Keratinocyte (primary cell): ENCODE measurements around the gene CHN2. TPM values are rescaled to one million over a fixed set of nuclear protein-coding genes. Genes with fewer than 3 reads are reported as not detected.

Source experiments
- DNase-seq: peaks from one replicate; pipeline ENCODE4 v3.0.0-alpha.2; 2011; ENCODE audit warnings: low read depth, missing footprints, low spot score
- FAIRE-seq: peaks from 2 replicates; lab custom pipeline; 2011; peaks lifted over from hg19 to GRCh38; lab: Jason Lieb, UNC
- H2AFZ ChIP-seq: 2 replicates; pipeline ENCODE4 v1.6.0; 2012; ENCODE audit warnings: low read length, control low read depth, inconsistent platforms; ENCODE audit not compliant: control insufficient read depth
- H3K27ac ChIP-seq: 2 replicates; pipeline ENCODE4 v1.5.1; 2011; ENCODE audit warnings: low read length; ENCODE audit not compliant: control insufficient read depth, insufficient read depth
- H3K27me3 ChIP-seq: 3 replicates; pipeline ENCODE4 v1.6.0; 2011; ENCODE audit warnings: low read length; ENCODE audit not compliant: control insufficient read depth, insufficient read depth; ENCODE audit errors: extremely low read depth
- H3K36me3 ChIP-seq, 2 experiments: 2 replicates in 1 of 2; 3 replicates in 1 of 2; pipeline ENCODE4 v1.5.1; 2011; ENCODE audit warnings: low read length in 2 of 2, mild to moderate bottlenecking in 1 of 2; ENCODE audit not compliant: control insufficient read depth in 2 of 2, insufficient read depth in 2 of 2; ENCODE audit errors: extremely low read depth in 1 of 2
- H3K4me1 ChIP-seq: 3 replicates; pipeline ENCODE4 v1.5.1; 2011; ENCODE audit warnings: low read length; ENCODE audit not compliant: control insufficient read depth, insufficient read depth; ENCODE audit errors: extremely low read depth
- H3K4me2 ChIP-seq: 3 replicates; pipeline ENCODE4 v1.6.0; 2011; ENCODE audit warnings: low read depth, low read length; ENCODE audit not compliant: control insufficient read depth, insufficient read depth; ENCODE audit errors: extremely low read depth
- H3K4me3 ChIP-seq, 3 experiments: fragments of 200-600 bp in 1 of 3; sonication (generic) in 1 of 3; 2 replicates in 2 of 3; 3 replicates in 1 of 3; pipeline ENCODE4 v1.5.1; 2011 to 2016; ENCODE audit warnings: low read length in 3 of 3, mild to moderate bottlenecking in 3 of 3, control low read depth in 2 of 3, inconsistent platforms in 1 of 3, low read depth in 1 of 3, mixed read lengths in 1 of 3, mixed run types in 1 of 3, moderate library complexity in 1 of 3; ENCODE audit not compliant: control insufficient read depth in 2 of 3, insufficient read depth in 2 of 3; ENCODE audit errors: extremely low read depth in 1 of 3
- H3K79me2 ChIP-seq: 2 replicates; pipeline ENCODE4 v1.6.0; 2012; ENCODE audit warnings: low read length; ENCODE audit not compliant: control insufficient read depth, insufficient read depth
- H3K9ac ChIP-seq: 3 replicates; pipeline ENCODE4 v1.6.0; 2011; ENCODE audit warnings: low read length; ENCODE audit not compliant: control insufficient read depth, insufficient read depth; ENCODE audit errors: extremely low read depth
- H3K9me1 ChIP-seq: 3 replicates; pipeline ENCODE4 v1.6.0; 2011; ENCODE audit warnings: low read length; ENCODE audit not compliant: control insufficient read depth, insufficient read depth; ENCODE audit errors: extremely low read depth
- H3K9me3 ChIP-seq: 2 replicates; pipeline ENCODE4 v1.5.1; 2012; ENCODE audit warnings: low read depth, low read length; ENCODE audit not compliant: control insufficient read depth
- H4K20me1 ChIP-seq: 3 replicates; pipeline ENCODE4 v1.6.0; 2011; ENCODE audit warnings: low read length; ENCODE audit not compliant: control insufficient read depth, insufficient read depth; ENCODE audit errors: extremely low read depth
- CTCF ChIP-seq, 3 experiments: IDR thresholded peaks in 1 of 3; conservative IDR thresholded peaks in 1 of 3; optimal IDR thresholded peaks in 1 of 3; 2 replicates in 2 of 3; 3 replicates in 1 of 3; pipeline versions ENCODE3 to v1.5.1; 2011; ENCODE audit warnings: low read length in 3 of 3, mild to moderate bottlenecking in 3 of 3, moderate library complexity in 2 of 3, control low read depth in 1 of 3, inconsistent platforms in 1 of 3; ENCODE audit not compliant: insufficient read depth in 2 of 3; ENCODE audit errors: extremely low read depth in 1 of 3
- EZH2 ChIP-seq: IDR thresholded peaks from one replicate; pipeline ENCODE4 v1.6.1; 2012; ENCODE audit warnings: inconsistent platforms, mild to moderate bottlenecking, low read length, moderate library complexity
- dilution Hi-C: fragments of 300-500 bp; cut with MboI; formaldehyde crosslinking; loops from one replicate; pipeline ENCODE4 v1.7.0; 2020; ENCODE audit warnings: low sequenced_read_pairs; ENCODE audit not compliant: extremely low pct_ligation_motif_present
- polyA plus RNA-seq, 5 experiments: library from polyadenylated mRNA; depleted of rRNA in 3 of 5; stranded (reverse) in 3 of 5; stranded (forward) in 1 of 5; unstranded in 1 of 5; fragments of >200 nt; gene quantifications; 1 replicate in 1 of 5; 2 replicates in 3 of 5; 3 replicates in 1 of 5; pipeline versions ENCODE4 v1.2.1 to v1.2.3, GENCODE V29; 2011 to 2012; ENCODE audit warnings: missing spikeins in 2 of 5, low read depth in 1 of 5, low replicate concordance in 1 of 5

The CHN2 gene
- polyA plus RNA-seq, 1 donor (not counting 4 experiments of a cell fraction or from before 2014, with no cell fraction given) = 1.8 TPM

DNA sequence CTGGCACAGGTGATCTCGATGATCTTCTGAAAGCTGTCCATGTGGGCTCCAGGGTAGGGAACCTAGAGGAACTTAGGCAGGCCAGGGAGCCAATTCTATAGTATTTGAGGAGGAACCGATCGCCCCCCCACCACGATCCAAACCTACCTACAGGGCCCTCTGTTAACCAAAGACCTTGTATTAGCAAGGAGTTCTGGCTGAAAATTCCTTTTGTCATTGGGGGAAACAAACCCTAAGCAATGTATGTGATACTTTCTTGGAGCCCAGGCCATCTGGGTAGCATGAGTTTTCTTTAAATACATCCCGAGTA, 62.1 kb downstream of the CHN2 start:
- no peaks in the 10 kb centered on the region for H4K20me1 ChIP-seq
- dilution Hi-C loops = no loop called here
- DNase-seq (no peak), FAIRE-seq (no peak)
- no peaks in the 10 kb centered on the region for H3K27me3 ChIP-seq
- H3K36me3 ChIP-seq = no peaks in the 10 kb centered on the region
- no peaks in the 10 kb centered on the region for H3K9me1 ChIP-seq
- no peak overlapping the region for H3K4me3 ChIP-seq
- no peak overlapping the region for H2AFZ ChIP-seq
- TF ChIP-seq CTCF (optimal IDR thresholded peaks at IDR 0.05 in 1 of 3, IDR thresholded peaks at IDR 0.05 in 1 of 3, conservative IDR thresholded peaks at IDR 0.05 in 1 of 3; ENCODE audit: extremely low read depth in 1 of 3, insufficient read depth in 2 of 3, low read length in 3 of 3) (no peak), EZH2 (no peak)
- H3K79me2 ChIP-seq = no peaks in the 10 kb centered on the region
- H3K4me2 ChIP-seq = peak overlapping the region; percentile 40
- H3K27ac ChIP-seq = peak overlapping the region; percentile 37
- H3K4me1 ChIP-seq = peaks cover 14% of the 10 kb centered on the region
- peak overlapping the region; percentile 7 for H3K9ac ChIP-seq
- no peaks in the 10 kb centered on the region for H3K9me3 ChIP-seq

- H3K9me1 ChIP-seq = no peaks in the 10 kb centered on the region
- dilution Hi-C loops = no loop called here
- H4K20me1 ChIP-seq = no peaks in the 10 kb centered on the region
- no peak overlapping the region for H3K9ac ChIP-seq
- TF ChIP-seq EZH2 (no peak), CTCF (optimal IDR thresholded peaks at IDR 0.05 in 1 of 3, IDR thresholded peaks at IDR 0.05 in 1 of 3, conservative IDR thresholded peaks at IDR 0.05 in 1 of 3; ENCODE audit: extremely low read depth in 1 of 3, insufficient read depth in 2 of 3, low read length in 3 of 3) (no peak)
- no peaks in the 10 kb centered on the region for H3K36me3 ChIP-seq
- peaks cover 14% of the 10 kb centered on the region for H3K4me1 ChIP-seq
- H3K27me3 ChIP-seq = no peaks in the 10 kb centered on the region
- H3K4me3 ChIP-seq = no peak overlapping the region
- H3K79me2 ChIP-seq = no peaks in the 10 kb centered on the region
- DNase-seq (no peak), FAIRE-seq (no peak)
- no peaks in the 10 kb centered on the region for H3K9me3 ChIP-seq
- H3K4me2 ChIP-seq = no peak overlapping the region
- no peak overlapping the region for H3K27ac ChIP-seq
- no peak overlapping the region for H2AFZ ChIP-seq
Measured at GRCh38 chr7:29258951-29259350, 64.4 kb downstream of the CHN2 start.
